ENCODE results near the gene LUC7L3.

The LUC7L3 gene

GRCh38 chr17:50739098-50739497, 19.7 kb downstream of the LUC7L3 start (continued):
- no peak for TF ChIP-seq ZBTB44 (tag by site-specific recombination; IDR thresholded peaks at IDR 0.05)
- TF ChIP-seq ZNF830 (tag by site-specific recombination; IDR thresholded peaks at IDR 0.05; ENCODE audit: low read depth): no peak
- TF ChIP-seq ATF2 (tag by site-specific recombination; IDR thresholded peaks at IDR 0.05; ENCODE audit: low read depth): no peak
- TF ChIP-seq KLF1 (tag by site-specific recombination; IDR thresholded peaks at IDR 0.05): no peak
- TF ChIP-seq MZF1 (tag by site-specific recombination; IDR thresholded peaks at IDR 0.05; ENCODE audit: borderline replicate concordance): no peak
- no peak for TF ChIP-seq ZNF777 (tag by site-specific recombination; IDR thresholded peaks at IDR 0.05; ENCODE audit: borderline replicate concordance)
- no peak for TF ChIP-seq BCL11A (tag by site-specific recombination; IDR thresholded peaks at IDR 0.05; ENCODE audit: low read depth)
- TF ChIP-seq ZNF513 (tag by site-specific recombination; IDR thresholded peaks at IDR 0.05): no peak
- TF ChIP-seq ZNF362 (tag by site-specific recombination; IDR thresholded peaks at IDR 0.05): no peak
- no peak for TF ChIP-seq ZNF501 (tag by site-specific recombination; IDR thresholded peaks at IDR 0.05)
- TF ChIP-seq ZNF324 (tag by site-specific recombination; IDR thresholded peaks at IDR 0.05): no peak
- TF ChIP-seq ZNF792 (tag by site-specific recombination; IDR thresholded peaks at IDR 0.05): no peak
- TF ChIP-seq WT1 (tag by site-specific recombination; IDR thresholded peaks at IDR 0.05): no peak

- Histone ChIP-seq H3K36me3 (ENCODE audit: control insufficient read depth in 2 of 2, insufficient read depth in 1 of 2, low read length in 2 of 2) (peaks cover 99% of the 10 kb centered on the region in 2 experiments), H3K27ac (ENCODE audit: extremely low read depth, low read depth, low read length) (0 out of 2 replicates have a peak overlapping the region, but pooled peaks have one; percentile 21), H3K4me3 (ENCODE audit: low read depth, low read length) (no peak overlapping the region), H3K4me1 (ENCODE audit: control insufficient read depth, insufficient read depth, low read length) (0 out of 2 replicates have a peak, but pooled peaks cover 2% of the 10 kb centered on the region), H3K9me3 (ENCODE audit: control insufficient read depth, insufficient read depth, low read depth, low read length) (no peaks in the 10 kb centered on the region)
- TF ChIP-seq ZNF366 (tag by site-specific recombination; conservative IDR thresholded peaks at IDR 0.05) (peak; percentile 84), ZNF335 (tag by site-specific recombination; conservative IDR thresholded peaks at IDR 0.05) (no peak), ZNF645 (tag by site-specific recombination; IDR thresholded peaks at IDR 0.05) (no peak), PRDM1 (tag by site-specific recombination; IDR thresholded peaks at IDR 0.05) (peak; percentile 98)
- ChIA-PET CTCF (interaction anchor here (0.5 kb wide), 1 partner anchor 107 kb away, joined by 3 read pairs; no protein-coding TSS in a partner anchor), POLR2A (no interaction called here)
These were observed 26.2 kb downstream of the LUC7L3 start for GRCh38 chr17:50745631-50746030.
